CD4-positive, alpha-beta T cell treated with Interferon alpha-2 for 1 hour (primary cell): Measurements from ENCODE around the gene DRD1.
A peak's percentile ranks its signal among the peaks of the same experiment; 100 is the strongest.
"Not testable (repeated sequence)": the region's sequence is repeated elsewhere in the genome, so short reads cannot be mapped to it uniquely, and the experiment has no call there.

Source experiments
- DNase-seq, 2 donors: peaks; one replicate each; pipeline ENCODE4 v3.0.0-alpha.2; 2020 to 2022

The DRD1 gene

DNA sequence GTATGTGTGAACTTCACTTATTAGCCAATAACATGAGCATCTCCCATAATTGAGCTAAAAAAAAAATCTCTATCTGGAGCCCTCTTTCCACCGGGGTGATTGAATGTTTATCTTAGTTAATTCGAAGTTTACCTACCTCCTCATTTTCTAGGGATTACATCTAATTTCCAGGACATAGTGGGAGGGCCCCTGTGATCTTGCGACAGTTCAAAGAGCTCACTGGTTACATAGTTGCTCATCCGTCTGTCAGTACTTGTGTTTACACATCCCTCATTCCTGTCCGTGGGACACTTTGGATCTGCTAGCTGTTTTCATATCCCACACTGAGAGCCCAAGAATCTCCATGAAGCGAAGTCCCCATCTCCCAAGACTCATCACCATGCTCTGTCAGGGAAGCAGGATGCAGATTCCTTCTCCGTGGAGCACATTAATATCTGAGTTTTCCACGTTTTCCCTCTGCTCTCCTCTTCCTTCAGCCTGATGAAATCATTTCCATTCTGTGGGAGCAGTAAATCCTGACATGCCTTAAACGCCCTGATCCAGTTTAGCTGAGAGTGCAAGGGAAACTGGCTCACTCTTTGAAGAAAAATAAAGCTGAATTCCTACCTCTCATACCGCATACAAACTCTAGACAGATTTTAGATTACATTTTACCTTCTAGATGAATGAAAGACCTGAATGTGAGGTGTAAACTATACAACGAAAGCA, 24.2 kb upstream of the DRD1 start:
- DNase-seq: no peak

DNA sequence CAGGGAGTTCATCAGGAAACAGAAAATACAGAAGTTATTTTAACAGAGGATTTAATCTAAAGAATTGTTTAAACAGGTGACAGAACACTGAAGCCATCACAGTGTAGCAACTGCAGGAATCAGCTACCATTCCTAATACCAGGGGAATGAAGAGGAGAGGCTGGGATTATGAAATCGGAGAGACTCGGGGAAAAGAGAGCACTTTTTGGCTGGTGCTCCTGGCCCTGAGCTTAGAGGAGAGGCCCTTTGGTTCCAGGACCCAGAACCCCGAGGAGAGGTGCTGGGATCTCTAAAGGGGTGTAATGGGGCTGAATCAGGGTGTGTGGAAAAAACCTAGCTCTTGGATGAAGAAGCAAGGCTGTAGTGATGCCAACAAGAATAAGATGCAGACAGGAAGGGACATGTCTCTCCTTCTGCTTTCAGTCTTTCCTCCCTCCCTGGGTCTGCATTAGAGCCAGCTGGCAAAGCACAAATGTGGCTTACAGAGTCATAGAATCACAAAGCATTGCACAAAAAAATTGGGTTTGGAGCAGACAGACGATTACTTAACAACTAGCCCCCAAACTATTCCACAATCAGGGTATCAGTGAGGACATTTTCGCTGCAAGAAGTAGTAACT, 22.8 kb upstream of the DRD1 start:
- no peak for DNase-seq

DNA sequence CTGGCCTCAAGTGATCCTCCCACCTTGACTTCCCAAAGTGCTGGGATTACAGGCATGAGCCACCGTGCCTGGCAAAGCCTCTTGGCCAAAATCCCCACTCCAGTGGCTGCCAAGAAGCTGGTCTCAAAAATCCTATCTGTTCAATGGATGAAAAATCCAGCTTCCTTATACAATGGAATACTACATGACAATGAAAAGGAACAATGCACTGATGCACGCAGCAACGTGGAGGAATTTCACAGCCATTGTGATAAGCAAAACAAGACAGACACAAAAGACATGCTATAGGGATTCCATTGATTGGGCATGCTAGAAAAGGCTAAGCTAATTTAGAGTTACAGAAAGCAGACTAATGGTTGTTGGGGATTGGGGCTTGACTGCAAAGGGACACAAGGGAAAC, 21.3 kb upstream of the DRD1 start:
- DNase-seq: no peak

DNA sequence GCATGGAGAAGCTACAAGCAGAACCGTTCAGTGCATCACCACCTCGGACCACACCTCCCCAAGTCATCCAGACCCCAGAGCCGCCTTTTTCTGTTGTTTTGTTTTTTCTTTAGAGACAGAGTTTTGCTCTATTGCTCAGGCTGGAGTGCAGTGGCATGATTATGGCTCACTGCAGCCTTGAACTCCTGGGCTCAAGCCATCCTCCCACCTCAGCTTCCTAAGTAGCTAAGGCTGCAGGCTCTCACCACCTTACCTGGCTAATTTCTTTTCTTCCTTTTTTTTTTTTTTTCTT, 20.9 kb upstream of the DRD1 start:
- no peak for DNase-seq

DNA sequence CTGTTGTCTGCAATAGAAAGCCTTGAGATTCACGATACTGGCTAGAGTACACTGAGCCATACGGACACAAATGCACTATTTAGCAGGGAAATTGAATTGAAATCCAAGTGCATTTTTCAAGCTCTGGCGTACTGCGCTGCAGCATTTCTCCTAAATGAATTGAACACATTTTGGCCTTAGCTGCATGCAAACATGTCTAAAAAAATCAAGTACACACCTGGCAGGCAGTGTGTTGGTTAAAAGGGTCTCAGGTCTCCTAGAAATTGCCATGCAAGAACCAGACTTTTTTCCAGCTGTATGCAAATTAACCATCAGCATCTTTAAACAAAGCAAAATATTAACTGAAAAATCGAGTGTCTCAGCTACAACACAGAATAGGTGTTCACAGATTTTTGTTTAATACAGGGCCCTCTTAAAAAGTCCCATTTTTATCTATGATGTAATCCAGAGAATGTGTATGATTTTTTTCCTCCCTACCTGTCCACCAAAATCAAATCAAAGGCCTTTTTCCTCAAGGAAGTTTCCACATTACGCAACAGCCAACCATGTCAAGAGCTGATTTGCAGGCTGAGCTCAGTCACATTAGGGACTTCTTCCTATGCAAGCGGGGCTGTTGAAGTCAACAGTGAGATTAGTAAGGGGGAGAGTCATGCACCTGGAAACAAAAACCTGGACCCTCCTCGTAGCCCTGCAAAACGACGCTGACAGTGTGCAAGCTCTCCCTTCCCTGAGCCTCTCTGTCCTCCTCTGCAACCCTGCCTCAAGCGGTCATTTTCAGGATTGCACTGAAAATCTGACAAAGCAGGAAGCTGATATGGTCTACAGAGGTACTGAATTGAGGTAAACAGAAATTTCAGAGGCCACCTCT, 20.3 kb upstream of the DRD1 start:
- peak; percentile 43 to 67 for DNase-seq

DNA sequence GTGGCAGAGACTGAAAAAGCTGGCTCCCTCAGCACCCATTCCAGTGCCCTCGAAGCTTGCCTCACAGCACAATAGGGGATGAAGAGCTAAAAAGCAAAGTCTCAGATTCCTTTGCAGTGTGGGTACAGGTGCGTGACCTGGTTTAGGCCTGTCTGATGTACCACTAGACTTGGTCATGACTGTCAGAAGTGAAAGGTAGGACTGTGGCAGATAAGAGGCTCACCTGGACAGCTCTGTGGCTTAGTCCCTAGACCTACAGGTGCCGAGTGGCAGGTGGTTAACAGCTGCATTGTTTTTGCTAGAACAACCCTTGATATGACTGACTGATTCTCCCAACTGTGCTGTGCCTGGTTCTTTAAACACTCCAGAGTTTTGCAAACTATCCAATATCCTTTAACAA, 19.7 kb upstream of the DRD1 start:
- no peak for DNase-seq

DNA sequence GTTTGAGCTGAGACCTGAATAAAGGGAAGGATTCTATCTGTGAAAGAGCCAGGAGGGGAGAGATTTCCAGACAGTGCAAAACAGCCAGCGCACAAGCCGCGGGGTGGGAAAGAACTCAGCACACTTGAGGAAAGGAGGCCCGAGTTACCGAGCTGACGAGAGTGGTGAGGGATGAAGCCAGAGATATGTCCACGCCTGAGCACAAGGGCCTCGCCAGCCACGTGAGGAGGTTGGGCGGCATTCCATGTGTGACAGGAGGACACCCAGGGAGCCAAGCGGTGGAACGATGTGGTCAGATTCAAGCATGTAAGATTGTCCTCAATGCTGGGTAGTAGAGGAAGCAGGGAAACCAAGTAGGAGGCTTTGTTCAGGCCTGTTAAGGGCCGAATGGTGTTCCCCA, 17.4 kb upstream of the DRD1 start:
- DNase-seq: no peak

DNA sequence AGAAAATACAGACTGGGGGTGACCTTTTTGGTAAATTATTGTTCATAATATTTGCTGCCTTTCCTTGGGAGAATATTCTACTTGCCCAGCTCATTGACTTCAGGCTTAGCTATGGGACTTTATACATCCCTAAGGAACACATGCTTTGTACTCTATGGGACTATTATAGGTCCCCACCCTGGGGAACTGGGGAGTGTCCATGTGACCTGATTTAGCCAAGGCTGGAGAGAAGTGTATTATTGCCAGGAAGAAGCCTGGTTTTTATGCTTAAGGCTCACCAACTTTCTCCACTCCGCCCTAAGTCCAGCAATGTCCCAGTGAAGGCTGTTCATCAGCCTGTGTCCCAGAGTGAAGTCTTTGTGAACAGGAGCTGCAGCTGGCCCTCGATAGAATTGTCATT, 16.6 kb upstream of the DRD1 start:
- no peak for DNase-seq

DNA sequence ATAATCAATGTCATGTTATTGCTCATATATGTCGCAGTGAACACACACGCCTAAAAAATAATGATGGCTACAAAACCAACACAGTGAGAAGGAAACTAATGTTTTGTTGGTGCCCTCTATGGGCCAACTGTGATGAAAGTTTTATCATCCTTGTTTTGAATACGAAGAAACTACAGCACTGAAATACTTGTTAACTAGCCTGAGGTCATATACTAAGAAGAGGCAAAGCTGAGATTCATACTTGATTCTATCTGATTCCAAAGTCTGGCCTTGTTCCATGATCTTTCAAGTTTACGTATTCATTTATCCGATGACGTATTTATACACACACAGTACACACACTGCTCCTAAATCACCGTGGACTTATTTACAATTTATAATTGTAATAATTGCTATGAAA, 16.1 kb upstream of the DRD1 start:
- no peak for DNase-seq

DNA sequence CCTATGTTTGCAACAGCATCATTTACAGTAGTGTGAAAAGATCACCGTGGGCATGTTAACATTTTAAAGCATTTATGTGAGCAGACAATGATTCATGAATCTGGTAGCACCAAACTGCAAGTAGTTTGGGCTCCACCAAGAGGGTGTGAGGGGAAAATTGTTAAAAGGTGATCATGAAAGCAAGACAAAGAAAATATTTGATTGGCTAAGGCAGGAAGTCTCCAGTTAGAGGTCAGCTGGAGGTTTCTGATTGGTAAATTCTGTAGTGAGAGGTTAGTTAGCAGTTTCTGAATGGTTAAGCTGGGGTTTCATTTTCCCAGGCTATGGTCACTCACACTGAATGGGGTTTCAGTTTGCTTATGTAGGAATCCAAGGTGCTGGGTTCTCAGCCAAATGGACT, 13.5 kb upstream of the DRD1 start:
- no peak for DNase-seq

DNA sequence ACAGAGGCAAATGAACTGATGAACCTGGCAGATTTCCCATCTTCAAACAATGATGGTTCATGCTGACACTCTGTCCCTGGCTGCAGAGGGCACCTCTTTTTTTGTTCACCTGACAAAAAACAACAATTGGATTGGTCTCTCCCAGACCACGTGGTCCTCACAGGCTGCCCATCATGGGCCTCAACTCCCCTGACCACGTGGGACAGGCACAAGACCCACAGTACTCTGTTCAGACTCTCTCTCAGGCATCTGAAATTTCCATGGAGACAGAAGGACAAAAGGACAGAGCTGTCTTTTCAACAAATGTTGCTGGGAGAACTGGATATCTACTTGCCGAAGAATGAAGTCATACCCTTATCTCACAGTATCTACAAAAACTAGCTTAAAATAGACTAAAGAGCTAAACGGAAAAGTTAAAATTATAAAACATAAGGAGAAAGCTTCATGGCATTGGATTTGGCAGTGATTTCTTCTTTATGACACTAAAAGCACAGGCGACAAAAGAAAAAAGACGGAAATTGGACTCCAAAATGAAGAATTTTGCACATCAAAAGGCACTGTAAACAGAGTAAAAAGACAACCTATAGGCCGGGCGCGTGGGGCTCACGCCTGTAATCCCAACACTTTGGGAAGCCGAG, 12.2 kb upstream of the DRD1 start:
- no peak for DNase-seq

DNA sequence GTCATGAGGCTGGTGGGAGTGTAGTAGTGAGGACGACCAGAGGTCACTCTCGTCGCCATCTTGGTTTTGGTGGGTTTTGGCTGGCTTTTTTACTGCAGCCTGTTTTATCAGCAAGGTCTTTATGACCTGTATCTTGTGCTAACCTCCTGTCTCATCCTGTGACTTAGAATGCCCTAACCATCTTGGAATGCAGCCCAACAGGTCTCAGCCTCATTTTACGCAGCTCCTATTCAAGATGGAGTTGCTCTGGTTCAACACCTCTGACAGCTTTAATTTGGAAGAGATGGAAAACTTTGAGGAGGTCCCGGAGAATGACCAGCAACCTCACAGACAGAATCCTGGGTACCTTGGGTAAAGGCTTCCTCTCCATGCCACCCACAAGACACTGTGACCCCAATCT, 10.4 kb upstream of the DRD1 start:
- not testable (repeated sequence) for DNase-seq

DNA sequence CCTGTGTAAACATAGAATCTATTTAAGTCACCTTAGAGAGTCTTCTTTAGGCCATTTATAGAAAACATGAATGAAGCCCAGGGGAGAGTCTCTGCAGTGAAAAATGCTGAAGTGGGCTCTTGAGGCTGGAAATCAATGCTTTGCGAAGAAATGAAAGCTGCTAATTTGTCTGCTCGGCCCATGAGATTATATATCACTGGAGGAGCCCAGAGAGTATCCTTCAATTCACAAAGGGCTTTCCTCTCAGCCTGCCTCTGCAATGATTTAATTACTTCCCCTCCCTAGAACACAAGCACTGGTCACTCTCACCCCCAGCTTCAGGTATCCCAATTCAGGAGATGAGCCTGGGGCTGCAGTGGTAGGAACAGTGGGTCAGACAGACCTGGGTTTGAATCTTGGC, 8.2 kb upstream of the DRD1 start:
- DNase-seq: no peak

DNA sequence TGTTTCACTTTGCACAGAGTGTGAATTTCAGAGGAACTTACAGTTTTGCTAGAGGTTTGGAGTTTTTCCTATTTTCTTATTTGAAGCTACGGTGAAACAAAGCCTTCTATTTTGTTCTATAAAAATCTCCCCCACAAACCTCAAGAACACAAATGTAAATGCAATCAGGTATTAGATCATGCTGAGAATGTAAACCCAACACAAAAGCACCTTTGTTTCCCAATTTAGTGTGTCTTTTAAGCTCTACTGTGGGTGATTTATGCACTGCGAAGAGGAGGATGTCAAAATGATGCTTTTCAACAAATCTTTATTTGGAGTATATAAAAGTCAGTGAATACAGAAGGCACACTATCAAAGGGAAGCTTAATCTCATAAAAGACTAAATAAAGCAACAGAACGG, 4.3 kb upstream of the DRD1 start:
- DNase-seq: no peak

DNA sequence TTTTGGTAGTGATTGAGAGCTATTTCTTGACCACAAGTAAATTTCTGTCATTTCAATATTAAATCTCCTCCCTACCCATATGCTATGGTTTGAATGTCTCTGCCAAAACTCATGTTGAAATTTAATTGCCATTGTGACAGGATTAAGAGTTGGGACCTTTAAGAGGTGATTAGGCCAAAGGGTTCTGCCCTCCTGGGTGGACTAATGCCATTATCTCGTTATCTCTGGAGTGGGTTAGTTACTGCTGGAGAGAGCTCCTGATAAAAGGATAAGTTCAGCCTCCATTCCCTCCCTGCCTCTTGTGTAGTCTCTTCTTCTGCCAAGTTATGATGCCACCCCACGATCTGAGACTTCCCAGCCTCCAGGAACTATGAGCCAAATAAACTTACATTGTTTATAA, 3.6 kb upstream of the DRD1 start:
- no peak for DNase-seq

DNA sequence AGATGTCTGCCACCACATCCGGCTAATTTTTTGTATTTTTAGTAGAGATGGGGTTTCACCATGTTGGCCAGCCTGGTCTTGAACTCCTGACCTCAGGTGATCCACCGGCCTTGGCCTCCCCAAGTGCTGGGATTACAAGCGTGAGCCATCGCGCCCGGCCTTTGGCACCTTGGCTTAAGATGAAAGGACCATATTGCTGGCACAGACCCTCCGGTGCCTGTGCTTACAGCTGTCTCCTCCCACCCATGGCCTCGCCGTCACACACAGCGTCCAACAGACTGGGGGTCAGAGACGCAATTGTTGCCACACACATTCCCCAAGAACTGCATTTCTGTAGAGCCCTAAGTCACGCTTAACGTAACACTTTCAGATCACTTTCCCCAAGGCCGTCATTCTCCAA, 2.4 kb upstream of the DRD1 start:
- not testable (repeated sequence) for DNase-seq

DNA sequence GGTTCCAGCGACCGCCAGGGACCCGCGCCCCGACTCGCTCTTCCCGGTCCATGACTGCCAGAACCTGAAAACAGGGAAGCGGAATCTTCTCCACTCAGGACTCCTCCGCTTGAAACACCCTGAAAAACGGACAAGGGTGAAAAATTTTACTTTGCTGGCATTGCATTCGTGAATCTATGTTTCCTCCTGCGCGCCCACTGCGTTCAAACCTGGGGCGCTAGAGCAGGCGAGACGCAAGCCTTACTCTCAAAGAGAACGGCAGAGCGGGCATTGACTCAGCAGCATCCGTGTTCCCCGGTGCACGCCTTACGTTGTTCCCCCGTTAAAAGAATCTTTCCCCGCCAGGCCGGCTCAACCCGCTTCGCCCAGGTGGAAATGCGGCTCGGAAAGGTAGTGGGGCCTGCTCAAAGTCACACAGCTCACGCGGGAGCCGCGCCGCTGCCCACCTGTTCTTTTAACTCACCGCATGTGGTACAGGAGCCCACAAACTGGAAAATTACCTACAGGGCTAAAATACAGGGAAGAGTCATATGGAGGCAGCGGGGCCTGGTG, 999 bp upstream of the DRD1 start:
- no peak for DNase-seq

DNA sequence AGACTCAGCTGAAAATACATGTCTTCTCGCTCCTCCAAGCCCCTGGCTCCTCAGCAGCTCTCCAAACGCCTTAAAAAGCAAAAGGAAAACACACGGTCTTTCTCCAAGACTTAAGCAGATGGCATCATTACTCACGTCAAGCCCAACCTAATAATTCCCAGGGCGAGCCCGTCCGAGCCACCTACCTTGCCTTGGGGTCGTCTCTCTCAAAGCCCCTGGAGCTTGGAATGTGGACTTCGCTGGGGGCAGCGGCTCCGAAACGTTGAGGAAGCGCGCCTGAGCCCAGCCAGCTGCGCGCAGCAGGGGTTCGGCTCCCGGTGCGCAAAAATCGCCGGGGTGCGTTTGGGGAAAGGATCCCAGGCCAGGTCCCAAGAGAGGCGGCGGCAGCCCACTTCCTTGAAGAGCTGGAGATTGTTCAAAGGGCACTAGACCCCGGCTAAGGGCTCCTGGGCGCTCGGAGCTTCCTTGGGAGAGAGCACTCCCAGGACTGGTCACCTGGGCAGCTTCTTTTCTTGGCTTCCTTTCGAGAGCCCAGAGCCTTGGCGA, 395 bp downstream of the DRD1 start:
- no peak for DNase-seq

DNA sequence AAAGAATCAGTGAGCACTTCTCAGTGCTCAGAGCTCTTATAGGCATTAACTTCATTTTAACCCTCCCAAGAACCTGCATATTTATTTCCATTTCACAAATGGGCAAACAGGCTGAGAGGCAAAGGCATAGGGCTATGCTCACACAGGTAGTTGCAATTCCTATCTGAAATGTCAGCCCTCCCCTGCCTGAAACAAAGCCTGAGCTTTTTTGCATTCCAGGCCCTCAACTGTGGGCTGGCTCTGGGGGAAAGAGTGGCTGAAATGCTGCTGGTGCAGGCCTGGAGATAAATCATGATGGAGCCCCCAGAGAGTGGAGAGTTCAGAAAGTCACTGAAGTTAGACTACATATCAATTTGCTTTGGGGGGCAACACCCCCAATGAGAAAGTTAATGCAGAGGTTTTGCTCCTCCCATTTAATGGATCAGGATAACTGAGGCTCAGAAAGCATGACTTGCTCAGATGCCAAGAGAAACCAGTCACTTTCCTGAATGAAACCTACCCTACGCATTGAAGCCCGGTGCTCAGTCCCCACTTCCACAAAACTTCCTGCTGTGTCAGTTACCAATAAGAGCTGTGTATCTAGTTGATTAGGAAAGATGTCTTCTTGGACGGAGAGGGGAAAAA, 5.6 kb downstream of the DRD1 start:
- no peak for DNase-seq

DNA sequence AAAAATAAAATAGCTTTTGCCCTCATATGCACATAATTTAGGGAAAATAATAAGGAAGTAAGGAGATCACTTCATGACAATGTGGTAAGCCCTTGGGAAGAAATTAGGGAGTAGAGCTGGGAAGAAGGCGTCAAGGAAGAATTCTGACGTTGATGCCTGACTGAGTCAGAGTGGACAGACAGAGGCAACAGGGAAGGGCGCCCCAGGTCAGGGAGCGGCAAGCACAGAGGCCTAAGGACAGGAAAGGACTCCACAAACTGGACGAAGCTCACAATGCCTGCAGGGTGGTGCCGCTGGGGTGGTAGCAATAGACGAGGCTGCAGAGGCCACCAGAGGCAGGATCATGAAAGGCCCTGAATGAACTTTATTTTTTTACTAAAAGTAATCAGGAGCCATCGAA, 7.6 kb downstream of the DRD1 start:
- no peak for DNase-seq

DNA sequence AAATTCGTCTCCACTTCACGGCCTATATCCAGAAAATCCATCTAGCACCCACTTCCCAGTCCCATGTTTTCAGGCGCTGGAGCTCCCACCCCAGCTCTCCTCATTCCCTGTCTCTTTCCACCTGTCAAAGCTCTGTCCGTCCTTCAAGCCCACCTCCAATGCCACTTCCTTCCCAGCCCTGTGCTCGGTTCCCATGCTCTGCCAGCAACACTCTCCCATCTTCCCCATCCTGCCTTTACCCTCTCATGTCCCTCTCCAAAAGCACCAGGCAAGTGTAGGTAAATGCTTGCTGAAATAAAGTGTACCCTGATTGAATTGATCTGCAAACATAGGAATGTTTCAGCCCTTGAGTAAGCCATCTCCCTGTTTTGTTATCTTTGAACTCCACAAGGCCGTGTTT, 9.2 kb downstream of the DRD1 start:
- no peak for DNase-seq

DNA sequence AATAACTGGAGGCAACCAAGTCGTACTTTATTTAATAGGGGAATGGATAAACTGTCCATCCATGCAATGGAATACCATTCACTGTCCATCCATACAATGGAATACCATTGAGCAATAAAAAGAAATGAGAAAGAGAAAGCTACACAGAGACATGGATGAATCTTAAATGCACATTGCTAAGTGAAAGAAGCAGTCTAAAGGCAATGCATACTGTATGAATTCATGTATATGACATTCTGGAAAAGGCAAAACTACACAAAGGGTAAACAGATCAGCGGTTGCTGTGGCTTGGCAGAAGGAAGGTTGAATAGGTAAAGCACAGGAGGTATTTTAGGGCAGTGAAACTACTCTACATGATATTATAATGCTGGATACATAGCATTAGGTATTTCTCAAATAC, 16.2 kb downstream of the DRD1 start:
- DNase-seq: no peak

DNA sequence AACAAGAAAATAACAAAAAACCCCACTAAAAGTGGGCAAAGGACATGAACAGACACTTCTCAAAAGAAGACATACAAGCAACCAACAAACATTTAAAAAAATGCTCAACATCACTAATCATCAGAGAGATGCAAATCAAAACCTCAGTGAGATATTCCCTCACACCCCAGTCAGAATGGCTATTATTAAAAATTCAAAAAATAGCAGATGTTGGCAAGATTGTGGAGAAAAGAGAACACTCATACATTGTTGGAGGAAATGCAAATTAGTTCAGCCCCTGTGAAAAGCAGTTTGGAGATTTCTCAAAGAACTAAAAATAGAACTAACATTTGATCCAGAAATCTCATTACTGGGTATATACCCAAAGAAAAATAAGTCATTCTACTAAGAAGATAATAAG, 19.4 kb downstream of the DRD1 start:
- DNase-seq: not testable (repeated sequence)
